ENCODE data around the gene SUGP1. TPM values are rescaled to one million over a fixed set of nuclear protein-coding genes. Genes with fewer than 3 reads are reported as not detected.
A peak's percentile ranks its signal among the peaks of the same experiment; 100 is the strongest.

Gene SUGP1
- total and polyA plus RNA-seq, 2 of the 4 experiments (the other 2 are of a cell fraction) = 33.2 to 35.8 TPM

- Histone ChIP-seq H3K14ac (replicated peaks; ENCODE audit: low read depth, low read length) (no peak overlapping the region), H3K27me3 (ENCODE audit: control insufficient read depth, insufficient read depth, low read length) (no peaks in the 10 kb centered on the region), H3K23ac (ENCODE audit: low read depth, low read length) (no peak overlapping the region), H4K91ac (ENCODE audit: insufficient read depth, low read depth, low read length) (no peak overlapping the region), H2BK120ac (ENCODE audit: low read depth, low read length) (no peak overlapping the region), H4K20me1 (ENCODE audit: insufficient read depth, low read length) (peaks cover 17% of the 10 kb centered on the region), H4K8ac (ENCODE audit: low read depth in 2 of 2, low read length in 2 of 2) (no peak overlapping the region), H2AK9ac (replicated peaks; ENCODE audit: low read depth, low read length, poor library complexity) (peak overlapping the region; percentile 37), H2BK15ac (ENCODE audit: low read depth, low read length) (no peak overlapping the region), H3K9me1 (ENCODE audit: insufficient read depth, low read length) (no peaks in the 10 kb centered on the region), H3K4me2 (ENCODE audit: low read depth, low read length) (no peak overlapping the region), H3K9ac (ENCODE audit: low read depth, low read length) (no peak overlapping the region), H3K9me3 (ENCODE audit: control insufficient read depth, insufficient read depth, low read length) (no peaks in the 10 kb centered on the region), H3K27ac (ENCODE audit: insufficient read depth, low read length) (no peak overlapping the region), H3K4me3 (ENCODE audit: insufficient read depth, low read depth, low read length) (no peak overlapping the region), H3K56ac (ENCODE audit: extremely low read depth, insufficient read depth, low read length) (no peak overlapping the region), H2AFZ (replicated peaks; ENCODE audit: low read length, poor library complexity) (no peak overlapping the region), H4K5ac (ENCODE audit: low read depth, low read length) (no peak overlapping the region), H2BK20ac (ENCODE audit: low read depth, low read length) (no peak overlapping the region), H2AK5ac (ENCODE audit: low read depth, low read length) (no peak overlapping the region), H3K4ac (ENCODE audit: low read depth, low read length) (no peak overlapping the region), H3K79me1 (ENCODE audit: low read depth in 1 of 2, low read length in 2 of 2) (peaks cover 0 to 14% of the 10 kb centered on the region in 2 experiments; a peak in 2 of 4 replicates), H3K36me3 (ENCODE audit: control insufficient read depth, insufficient read depth, low read length) (peaks cover 76% of the 10 kb centered on the region), H3K18ac (ENCODE audit: low read depth, low read length) (no peak overlapping the region), H3K4me1 (ENCODE audit: control insufficient read depth, insufficient read depth, low read length) (no peaks in the 10 kb centered on the region), H2BK5ac (ENCODE audit: low read depth, low read length, poor library complexity, severe bottlenecking) (no peak overlapping the region)
- WGBS, 2 experiments (ENCODE audit: extremely low coverage in 2 of 2, insufficient read length in 1 of 2) = 91% methylated on average over 10 of the region's 14 CpGs; no CpG with 5 or more reads in 1 of the 2 experiments
- DNase-seq = no peak
- dilution Hi-C loops (cut with HindIII; ENCODE audit: low sequenced_read_pairs, unreplicated experiment) = no loop called here
- no peak for TF ChIP-seq MAFK (IDR thresholded peaks at IDR 0.05; ENCODE audit: low read depth, low read length)
- no peak for TF ChIP-seq CEBPB (IDR thresholded peaks at IDR 0.05; ENCODE audit: low read depth, low read length)
- TF ChIP-seq POLR2A (IDR thresholded peaks at IDR 0.05; ENCODE audit: low read depth, low read length) = no peak
- TF ChIP-seq MAZ (IDR thresholded peaks at IDR 0.05; ENCODE audit: borderline replicate concordance, low read depth, low read length) = no peak
- no peak for TF ChIP-seq ELK1 (IDR thresholded peaks at IDR 0.05; ENCODE audit: borderline replicate concordance, low read depth, low read length)
- TF ChIP-seq RCOR1 (IDR thresholded peaks at IDR 0.05; ENCODE audit: insufficient replicate concordance, low read length) = no peak
- TF ChIP-seq FOS (IDR thresholded peaks at IDR 0.05; ENCODE audit: low read depth, low read length) = no peak
- TF ChIP-seq CHD1 (IDR thresholded peaks at IDR 0.05; ENCODE audit: low read depth, low read length) = no peak
- intact Hi-C loops (cut with micrococcal nuclease) = no loop called here
- ChIA-PET CTCF (no interaction called here), POLR2A (ENCODE audit: unreplicated experiment) (no interaction called here)
- in situ Hi-C loops (cut with MboI; ENCODE audit: low sequenced_read_pairs) = no loop called here
- BruUV-seq (replicated peaks) = no TSS peak
- ATAC-seq (ENCODE audit: low read depth) = no peak
These were observed 23.5 kb upstream of the SUGP1 start for GRCh38 chr19:19343762-19344161.

All from IMR-90 (cell line).